GM13976 (cell line): ENCODE data around the gene FLT3.

Experiments used
- DNase-seq: peaks from one replicate; pipeline ENCODE4 v3.0.0; 2012; ENCODE audit warnings: low spot score
- in situ Hi-C: fragments of 300-500 bp; cut with MboI; formaldehyde crosslinking; loops from one replicate; pipeline ENCODE4 v1.12.0; 2022; ENCODE audit warnings: low sequenced_read_pairs, mixed read lengths, inconsistent platforms; ENCODE audit not compliant: unreplicated experiment
- TF ChIP-seq, protein P1 (sequence below): IDR thresholded peaks from 2 replicates; pipeline ENCODE4 v1.5.1; 2012; ENCODE audit warnings: borderline replicate concordance, mild to moderate bottlenecking; ENCODE audit not compliant: insufficient read depth; ENCODE audit errors: extremely low read depth, missing control alignments, control extremely low read depth

The FLT3 gene

DNA sequence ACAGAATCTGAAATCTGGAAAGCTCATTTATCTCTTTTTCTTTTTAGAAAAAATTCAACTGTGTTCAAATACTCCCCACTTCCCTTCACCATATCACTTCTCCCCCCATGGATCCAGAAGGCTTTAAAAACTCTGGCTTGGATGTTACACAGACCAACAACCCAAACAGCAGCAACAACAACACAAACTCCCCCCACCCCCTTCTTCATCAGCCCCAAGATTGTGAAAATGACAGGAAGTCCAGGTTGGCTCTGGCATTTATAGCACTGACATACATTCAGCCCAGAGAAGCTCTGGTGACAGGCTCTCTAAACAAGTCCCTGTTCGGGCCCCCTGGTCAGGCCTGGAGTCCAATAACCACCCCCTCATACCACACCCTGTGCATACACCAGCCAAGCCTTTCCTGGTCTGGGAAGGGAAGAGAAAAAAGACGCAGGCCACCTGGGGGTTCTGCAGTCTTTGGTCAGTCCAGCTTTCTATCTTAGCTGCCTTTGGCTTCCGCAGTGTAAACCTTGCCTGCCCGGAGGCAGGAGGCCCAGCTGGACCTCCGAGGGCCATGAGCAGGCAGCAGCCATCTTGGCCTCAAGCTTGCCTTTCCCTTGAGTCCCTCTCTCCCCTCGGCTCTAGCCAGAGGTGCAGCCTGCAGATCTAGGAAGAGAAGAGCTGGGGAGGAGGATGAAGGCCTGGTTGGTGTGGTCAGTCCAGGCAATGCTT lies 138.1 kb downstream of the FLT3 start:
- in situ Hi-C loops = loop anchor here (25.0 kb wide), 1 partner anchor 1000 kb away; no protein-coding TSS in a partner anchor
- no peak for DNase-seq

DNA sequence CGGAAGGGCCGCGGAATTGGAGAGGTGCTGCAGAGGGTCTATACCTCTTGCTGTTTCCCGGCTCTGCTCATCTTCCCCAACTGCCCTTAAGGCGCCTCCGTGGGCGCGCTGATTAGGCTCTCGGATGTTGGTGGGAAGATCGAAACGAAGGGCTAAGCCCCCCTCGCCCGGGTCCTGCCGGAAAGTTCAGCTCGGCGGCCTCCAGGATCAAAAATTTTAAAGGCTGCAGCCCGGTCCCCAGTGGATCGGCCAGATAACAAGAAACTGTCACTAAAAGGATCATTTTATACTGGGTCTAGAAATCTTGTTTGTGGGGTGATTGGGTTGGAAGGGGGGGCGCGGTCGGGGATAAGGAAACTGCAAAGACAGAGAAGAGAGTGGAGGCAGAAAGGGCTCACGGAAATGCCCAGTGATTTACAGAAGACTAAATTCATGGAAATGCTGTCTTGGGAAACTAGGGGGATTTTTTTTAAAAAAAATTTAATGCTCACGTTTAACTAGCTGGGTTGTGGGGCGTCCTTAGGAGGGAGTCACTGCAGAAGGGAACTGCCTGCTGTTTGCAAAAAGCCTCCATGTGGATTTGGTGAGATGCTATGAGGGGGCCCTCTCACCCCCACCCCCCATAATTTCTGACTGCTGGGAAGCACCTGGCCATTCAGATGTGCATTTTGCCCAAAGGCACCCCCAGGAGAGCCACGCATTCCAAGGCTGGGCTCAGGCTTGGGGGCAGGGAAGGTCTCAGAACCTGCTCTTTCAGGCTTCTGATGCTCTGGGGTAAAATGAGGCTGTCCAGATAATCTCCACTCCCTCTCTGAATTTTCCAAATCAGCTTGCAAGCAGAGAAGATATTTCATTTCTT lies 138.9 kb downstream of the FLT3 start:
- in situ Hi-C loops = loop anchor here (25.0 kb wide), 1 partner anchor 999 kb away; no protein-coding TSS in a partner anchor
- DNase-seq = no peak
- TF ChIP-seq, protein P1, sequence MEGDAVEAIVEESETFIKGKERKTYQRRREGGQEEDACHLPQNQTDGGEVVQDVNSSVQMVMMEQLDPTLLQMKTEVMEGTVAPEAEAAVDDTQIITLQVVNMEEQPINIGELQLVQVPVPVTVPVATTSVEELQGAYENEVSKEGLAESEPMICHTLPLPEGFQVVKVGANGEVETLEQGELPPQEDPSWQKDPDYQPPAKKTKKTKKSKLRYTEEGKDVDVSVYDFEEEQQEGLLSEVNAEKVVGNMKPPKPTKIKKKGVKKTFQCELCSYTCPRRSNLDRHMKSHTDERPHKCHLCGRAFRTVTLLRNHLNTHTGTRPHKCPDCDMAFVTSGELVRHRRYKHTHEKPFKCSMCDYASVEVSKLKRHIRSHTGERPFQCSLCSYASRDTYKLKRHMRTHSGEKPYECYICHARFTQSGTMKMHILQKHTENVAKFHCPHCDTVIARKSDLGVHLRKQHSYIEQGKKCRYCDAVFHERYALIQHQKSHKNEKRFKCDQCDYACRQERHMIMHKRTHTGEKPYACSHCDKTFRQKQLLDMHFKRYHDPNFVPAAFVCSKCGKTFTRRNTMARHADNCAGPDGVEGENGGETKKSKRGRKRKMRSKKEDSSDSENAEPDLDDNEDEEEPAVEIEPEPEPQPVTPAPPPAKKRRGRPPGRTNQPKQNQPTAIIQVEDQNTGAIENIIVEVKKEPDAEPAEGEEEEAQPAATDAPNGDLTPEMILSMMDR = no peak

More for the DNA sequence above, 138.1 kb downstream of the FLT3 start:
- TF ChIP-seq, protein P1 = no peak

DNA sequence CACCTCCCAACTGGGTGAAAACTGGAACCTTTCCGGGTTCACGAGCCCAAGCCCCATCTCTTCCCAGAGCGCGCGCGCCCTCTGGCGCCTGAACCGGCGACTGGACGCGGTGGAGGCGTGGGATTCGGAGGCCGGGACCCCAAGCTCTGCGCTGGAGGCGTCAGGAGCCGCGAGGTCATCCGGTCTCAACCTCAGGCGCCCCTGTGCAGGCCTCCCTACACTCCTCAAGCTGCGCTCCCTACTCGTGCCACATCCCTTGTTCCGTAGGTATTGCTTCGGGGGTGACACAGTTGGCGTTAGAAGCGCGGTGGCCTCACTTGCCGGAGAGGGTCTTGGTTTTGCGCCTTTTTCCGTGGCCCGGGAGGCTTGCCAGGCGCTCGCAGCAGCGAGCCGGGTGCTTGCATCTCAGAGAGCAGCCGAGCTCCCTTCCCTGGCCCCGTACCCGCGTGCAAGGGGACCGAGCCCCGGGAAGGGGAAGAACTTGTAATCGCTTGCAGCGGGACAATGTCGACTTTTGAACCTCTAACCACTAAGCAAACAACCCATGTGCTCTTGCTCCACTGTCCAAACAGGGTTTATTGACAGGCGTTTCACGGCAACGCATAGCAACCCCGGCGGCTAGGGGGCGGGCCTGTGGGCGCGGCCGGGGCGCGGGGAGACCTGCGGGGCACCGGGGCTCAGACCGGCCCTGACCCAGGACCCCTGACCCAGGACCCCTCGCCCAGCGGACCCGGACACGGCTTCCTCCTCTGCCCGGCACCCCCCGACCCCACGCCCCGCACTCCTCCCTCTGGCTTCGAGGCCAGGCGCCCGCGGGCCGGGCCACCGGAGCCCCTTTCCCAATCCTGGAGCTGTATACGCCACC lies 139.8 kb downstream of the FLT3 start:
- peak; percentile 73 for DNase-seq
- TF ChIP-seq, protein P1 = peak; percentile 82
- in situ Hi-C loops = loop anchor here (25.0 kb wide), 1 partner anchor 998 kb away; no protein-coding TSS in a partner anchor

DNA sequence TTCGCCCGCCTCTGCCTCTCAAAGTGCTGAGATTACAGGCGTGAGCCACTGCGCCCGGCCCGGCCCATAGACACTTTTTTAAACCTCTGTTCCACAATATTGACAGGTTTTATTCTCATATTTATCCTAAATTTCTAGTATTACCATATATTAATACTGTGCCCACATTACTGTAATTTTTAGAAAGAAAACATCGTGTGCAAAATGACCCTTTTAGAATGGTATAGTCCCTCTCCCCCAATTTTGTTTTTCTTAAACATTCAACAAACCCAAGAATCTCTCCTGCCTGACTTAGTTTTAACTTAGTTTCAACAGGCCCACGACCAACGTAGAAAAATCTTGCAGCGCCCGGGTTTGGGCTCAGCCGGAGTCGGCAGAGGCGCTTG lies 140.4 kb downstream of the FLT3 start:
- DNase-seq = no peak
- in situ Hi-C loops = loop anchor here (25.0 kb wide), 1 partner anchor 998 kb away; no protein-coding TSS in a partner anchor
- TF ChIP-seq, protein P1 = no peak

DNA sequence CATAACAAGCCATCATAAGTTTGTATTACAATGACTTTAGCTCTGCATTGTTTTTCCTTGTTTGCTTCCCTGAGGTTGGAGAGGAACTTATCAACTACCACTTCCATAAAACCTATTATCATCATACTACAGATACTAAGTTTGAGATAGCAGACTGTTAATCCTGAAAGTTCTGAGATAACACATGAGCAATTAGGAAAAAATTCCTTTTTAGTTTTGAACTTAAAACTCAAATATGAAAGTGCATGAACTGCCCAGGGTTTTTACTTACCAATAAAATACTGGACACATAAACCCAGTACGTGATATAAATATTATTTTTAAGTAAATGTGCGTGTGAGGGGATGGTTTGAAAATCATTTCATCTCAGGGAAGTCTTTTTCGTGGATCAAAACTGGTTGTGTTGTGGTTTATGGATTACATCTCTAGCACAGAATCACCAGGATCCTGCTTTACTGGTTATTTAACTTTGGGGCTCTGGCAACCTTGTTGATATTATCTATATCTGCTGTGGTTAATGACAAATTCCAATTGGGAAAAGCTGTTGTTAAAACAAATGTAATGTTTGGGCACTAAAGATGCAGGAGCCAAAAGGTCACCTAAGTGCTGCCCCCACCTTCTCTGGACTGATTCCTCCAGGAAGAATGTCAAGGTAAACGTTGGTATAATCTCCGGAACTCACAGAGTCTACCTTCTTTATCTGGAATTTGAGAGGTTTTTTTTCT lies 143.6 kb downstream of the FLT3 start:
- TF ChIP-seq, protein P1 = no peak
- in situ Hi-C loops = loop anchor here (25.0 kb wide), 1 partner anchor 994 kb away; no protein-coding TSS in a partner anchor
- DNase-seq = no peak
